Measurements from ENCODE around the gene KCNIP1. TPM values are rescaled to one million over a fixed set of nuclear protein-coding genes. Genes with fewer than 3 reads are reported as not detected.

KCNIP1 gene
- total RNA-seq, 2 donors from 2014 or later = not detected

DNA sequence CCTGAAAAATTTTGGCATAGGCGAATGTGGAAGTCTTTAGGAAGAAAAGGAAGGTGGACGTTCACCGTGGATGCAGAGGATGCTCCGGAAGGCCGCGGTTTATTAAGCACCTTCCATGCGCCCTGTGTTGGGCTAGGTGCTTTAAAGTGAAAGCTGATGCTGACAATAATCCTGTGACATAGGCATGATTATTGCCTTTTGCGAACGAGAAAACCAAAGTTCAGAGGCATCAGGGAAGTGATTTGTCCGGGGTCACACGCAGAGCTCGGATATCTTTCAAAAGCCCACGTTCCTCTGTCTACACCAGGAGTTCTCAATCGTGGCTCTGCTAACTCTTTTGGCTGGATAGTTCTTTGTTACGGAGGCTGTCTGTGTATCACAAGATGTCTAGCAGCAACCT lies 267.7 kb downstream of the KCNIP1 start:
- ATAC-seq (no peak), DNase-seq (no peak)

DNA sequence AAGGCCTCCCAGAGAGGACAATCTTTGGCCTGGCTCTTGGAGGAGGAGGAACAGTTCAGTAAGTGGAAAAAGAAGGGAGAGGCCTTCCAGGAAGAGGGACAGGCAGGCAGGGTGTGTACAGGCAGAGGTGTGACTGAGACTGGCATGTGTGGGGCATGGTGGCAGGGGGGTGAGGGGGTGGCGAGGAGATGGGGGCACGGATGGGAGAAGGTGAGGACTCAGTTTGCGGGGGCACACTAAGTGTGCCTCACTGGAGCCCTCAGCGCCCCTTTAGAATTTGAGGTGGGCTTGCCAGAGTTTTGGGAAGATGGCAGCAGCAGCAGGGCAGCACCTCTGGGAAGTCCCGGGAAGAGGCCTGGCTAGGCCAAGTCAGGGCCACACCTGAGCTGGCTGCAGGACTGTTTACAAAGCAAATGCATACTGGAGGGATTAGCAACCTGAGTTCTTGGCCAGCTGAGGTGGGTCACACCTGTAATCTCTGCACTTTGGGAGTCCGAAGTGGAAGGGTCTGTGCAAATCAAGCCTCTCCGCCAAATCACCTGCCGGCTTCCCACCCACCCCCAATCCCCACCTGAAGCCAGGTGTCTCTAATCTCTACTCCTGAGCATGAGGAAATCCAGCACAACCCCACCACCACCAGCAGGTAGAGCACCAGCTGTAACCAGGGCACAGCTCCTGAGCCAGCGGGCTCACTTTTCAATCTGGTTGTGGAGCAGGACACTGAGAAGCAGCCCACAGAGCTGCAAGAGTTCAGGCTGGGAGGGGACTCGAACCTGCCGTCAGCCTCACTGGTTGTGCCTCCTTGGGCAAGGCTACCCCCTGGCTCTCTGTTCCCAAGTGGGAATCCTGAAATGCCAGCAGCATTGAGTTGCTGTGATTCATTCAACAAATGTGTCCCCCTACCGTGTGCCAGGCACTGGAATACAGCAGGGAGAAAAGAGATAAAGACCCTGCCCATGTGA lies 269.5 kb downstream of the KCNIP1 start:
- H3K27me3 Mint-ChIP-seq = peaks cover 9% of the 10 kb centered on the region
- H3K4me1 Mint-ChIP-seq = no peaks in the 10 kb centered on the region
- no peaks in the 10 kb centered on the region for H3K36me3 Mint-ChIP-seq (ENCODE audit: low read depth)
- H3K27ac Mint-ChIP-seq = no peak overlapping the region
- H3K4me3 Mint-ChIP-seq = no peak overlapping the region
- H3K9me3 ChIP-seq (ENCODE audit: control insufficient read depth, low read length, poor library complexity, severe bottlenecking) = no peaks in the 10 kb centered on the region
- ATAC-seq (no peak), DNase-seq (no peak)

More for the DNA sequence above, 267.7 kb downstream of the KCNIP1 start:
- peaks cover 9% of the 10 kb centered on the region for H3K27me3 Mint-ChIP-seq
- no peak overlapping the region for H3K27ac Mint-ChIP-seq
- H3K4me3 Mint-ChIP-seq = no peak overlapping the region
- H3K9me3 ChIP-seq (ENCODE audit: control insufficient read depth, low read length, poor library complexity, severe bottlenecking) = no peaks in the 10 kb centered on the region
- H3K4me1 Mint-ChIP-seq = no peaks in the 10 kb centered on the region
- H3K36me3 Mint-ChIP-seq (ENCODE audit: low read depth) = no peaks in the 10 kb centered on the region

DNA sequence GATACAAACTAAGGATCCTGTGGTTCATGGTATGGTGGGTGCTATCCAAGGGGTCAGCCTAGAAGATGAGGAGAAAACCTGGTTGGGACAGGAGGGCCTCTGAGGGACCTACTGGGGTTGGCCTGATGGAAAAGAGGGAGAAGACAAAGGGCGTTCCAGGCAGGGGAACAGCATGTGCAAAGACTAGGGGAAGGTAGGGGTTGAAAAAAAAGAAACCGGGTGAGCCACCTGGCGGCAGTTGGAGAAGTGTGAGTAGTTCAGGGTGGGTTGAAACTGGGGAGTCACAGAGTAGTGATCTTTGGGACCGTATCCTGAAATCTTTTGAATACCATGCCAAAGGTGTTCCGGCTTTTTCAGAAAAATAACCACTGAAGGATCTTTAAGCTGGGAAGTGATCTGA lies 271.0 kb downstream of the KCNIP1 start:
- no peak overlapping the region for H3K4me3 Mint-ChIP-seq
- H3K27ac Mint-ChIP-seq = no peak overlapping the region
- H3K27me3 Mint-ChIP-seq = peaks cover 4% of the 10 kb centered on the region
- DNase-seq = no peak
- no peak for ATAC-seq
- no peaks in the 10 kb centered on the region for H3K4me1 Mint-ChIP-seq
- H3K9me3 ChIP-seq (ENCODE audit: control insufficient read depth, low read length, poor library complexity, severe bottlenecking) = no peaks in the 10 kb centered on the region
- no peaks in the 10 kb centered on the region for H3K36me3 Mint-ChIP-seq (ENCODE audit: low read depth)

DNA sequence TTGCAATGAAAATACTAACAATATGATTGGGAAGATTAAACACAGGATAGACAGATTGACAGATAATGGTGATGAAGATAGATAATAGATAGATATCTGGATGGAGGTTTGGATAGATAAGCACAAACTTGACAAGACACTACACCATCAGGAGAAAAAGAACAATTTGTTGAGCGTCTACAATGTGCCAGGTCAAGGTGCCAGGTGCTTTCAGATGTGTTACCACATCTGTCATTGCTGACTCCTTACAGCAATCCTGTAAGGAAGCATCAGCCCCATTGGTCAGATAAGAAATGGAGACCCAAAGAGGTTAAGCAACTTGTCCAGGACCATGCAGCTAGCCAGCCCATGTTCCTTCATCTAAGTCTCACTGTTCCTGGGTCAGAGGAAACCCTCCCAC lies 278.1 kb downstream of the KCNIP1 start:
- Mint-ChIP-seq H3K4me3 (no peak overlapping the region), H3K27ac (no peak overlapping the region), H3K4me1 (no peaks in the 10 kb centered on the region), H3K36me3 (ENCODE audit: low read depth) (no peaks in the 10 kb centered on the region), H3K27me3 (peaks cover 36% of the 10 kb centered on the region)
- H3K9me3 ChIP-seq (ENCODE audit: control insufficient read depth, low read length, poor library complexity, severe bottlenecking) = no peaks in the 10 kb centered on the region
- DNase-seq (no peak), ATAC-seq (no peak)

DNA sequence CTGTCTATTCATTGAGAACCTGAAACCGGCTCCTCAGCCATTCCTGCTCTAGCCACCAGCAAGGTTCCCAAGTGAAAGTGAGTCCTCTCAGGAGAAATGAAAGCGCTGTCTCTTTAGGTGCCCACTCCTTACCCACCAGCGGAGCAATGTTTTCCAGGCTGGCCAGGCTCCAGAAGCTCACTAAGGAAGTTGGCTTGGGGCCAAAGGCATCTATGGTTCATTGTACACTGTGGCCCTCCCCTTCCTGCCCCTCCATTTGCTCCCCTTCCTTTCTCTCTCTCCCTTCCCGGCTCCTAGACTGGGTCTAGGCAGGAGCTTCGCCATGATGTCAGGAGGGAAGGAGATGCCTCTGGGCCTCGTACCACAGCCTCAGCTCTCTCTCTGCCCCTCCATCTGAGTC lies 278.6 kb downstream of the KCNIP1 start:
- ATAC-seq (no peak), DNase-seq (no peak)
- Mint-ChIP-seq H3K4me3 (no peak overlapping the region), H3K36me3 (ENCODE audit: low read depth) (no peaks in the 10 kb centered on the region), H3K4me1 (no peaks in the 10 kb centered on the region), H3K27ac (no peak overlapping the region), H3K27me3 (peaks cover 36% of the 10 kb centered on the region)
- no peaks in the 10 kb centered on the region for H3K9me3 ChIP-seq (ENCODE audit: control insufficient read depth, low read length, poor library complexity, severe bottlenecking)

DNA sequence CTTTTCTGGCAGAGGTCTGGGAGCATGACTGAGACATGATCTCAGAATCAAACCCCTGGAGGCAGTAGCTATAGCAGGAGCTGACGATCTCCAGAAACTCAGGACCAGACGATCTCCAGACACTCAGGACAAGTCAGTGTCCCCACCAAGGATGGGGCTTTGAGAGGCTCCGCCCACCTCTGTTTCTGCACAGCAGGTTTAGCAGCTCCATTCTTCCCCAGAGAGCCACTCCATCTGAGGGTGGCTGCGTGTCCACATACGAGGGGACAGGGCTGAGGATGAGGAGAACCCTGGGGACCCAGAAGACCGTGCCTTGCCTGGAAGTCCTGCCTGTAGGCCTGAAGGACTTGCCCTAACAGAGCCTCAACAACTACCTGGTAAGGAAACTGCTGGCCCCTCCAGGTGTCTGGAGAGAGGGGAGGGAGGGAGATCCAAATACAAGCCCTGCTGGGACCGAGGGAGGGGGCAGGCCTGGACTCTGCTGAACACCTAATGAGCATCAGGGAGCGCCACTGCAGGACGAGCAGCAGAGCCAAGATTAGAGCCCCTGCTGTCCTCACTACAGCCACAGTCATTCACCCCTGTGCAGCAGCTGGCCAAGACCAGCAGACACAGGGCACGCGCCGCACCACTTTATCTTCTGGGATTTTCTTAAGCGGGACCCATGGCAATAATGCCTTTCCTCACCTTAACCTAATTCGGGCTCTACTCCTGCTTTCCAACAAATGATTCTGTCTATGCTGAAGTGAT lies 279.9 kb downstream of the KCNIP1 start, which contains the start of gene GABRP:
TSS of gene GABRP (plus strand) at position 228 of the 750 bp plus-strand sequence. CDS start 4,891 bp downstream, outside the sequence.
- no peaks in the 10 kb centered on the region for H3K4me1 Mint-ChIP-seq
- no peaks in the 10 kb centered on the region for H3K36me3 Mint-ChIP-seq (ENCODE audit: low read depth)
- no peak for DNase-seq
- H3K4me3 Mint-ChIP-seq = no peak within 1 kb of the TSS
- peaks cover 36% of the 10 kb centered on the region for H3K27me3 Mint-ChIP-seq
- ATAC-seq = no peak
- H3K9me3 ChIP-seq (ENCODE audit: control insufficient read depth, low read length, poor library complexity, severe bottlenecking) = no peaks in the 10 kb centered on the region
- no peak within 1 kb of the TSS for H3K27ac Mint-ChIP-seq

DNA sequence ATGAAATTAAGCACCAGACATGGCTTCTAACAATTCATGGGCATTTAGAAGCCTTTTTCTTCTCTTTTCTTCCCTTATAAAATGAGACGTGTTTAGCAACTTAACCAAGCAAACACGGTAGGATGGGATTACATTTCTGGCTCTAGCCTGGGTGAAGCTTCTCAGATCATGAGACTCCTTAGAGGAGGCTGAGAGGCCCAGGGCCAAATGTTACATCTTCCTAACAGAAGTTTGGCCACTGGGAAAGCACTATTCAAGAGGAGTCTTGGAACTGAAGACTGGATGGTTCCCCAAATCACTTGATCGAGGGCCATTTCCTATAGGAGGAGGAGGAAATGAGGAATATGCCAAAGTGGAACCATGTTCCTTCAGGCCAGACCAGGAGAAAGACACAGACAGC lies 281.6 kb downstream of the KCNIP1 start:
- Mint-ChIP-seq H3K4me1 (no peaks in the 10 kb centered on the region), H3K4me3 (no peak overlapping the region), H3K36me3 (ENCODE audit: low read depth) (no peaks in the 10 kb centered on the region), H3K27ac (no peak overlapping the region), H3K27me3 (peaks cover 36% of the 10 kb centered on the region)
- no peak for DNase-seq
- H3K9me3 ChIP-seq (ENCODE audit: control insufficient read depth, low read length, poor library complexity, severe bottlenecking) = no peaks in the 10 kb centered on the region
- no peak for ATAC-seq

Other genes with a start within 250 kb of the KCNIP1 start
- 100 to 1,000 TPM; 304 to 333 TPM for gene LCP2, start 206.2 kb upstream of the KCNIP1 start, total RNA-seq
- gene KCNMB1, start 114.7 kb upstream of the KCNIP1 start, total RNA-seq = under 1 TPM; 0.42 to 0.44 TPM

Data from T-helper 17 cell (primary cell).